Kidney (tissue), 14 donors: ENCODE results near the gene C10orf62. TPM values are rescaled to one million over a fixed set of nuclear protein-coding genes. Genes with fewer than 3 reads are reported as not detected.
"Not testable (repeated sequence)": the region's sequence is repeated elsewhere in the genome, so short reads cannot be mapped to it uniquely, and the experiment has no call there.

ENCODE experiments used
- DNase-seq, 5 donors: peaks; one replicate each; pipeline ENCODE4 v3.0.0-alpha.2; 2013 to 2020
- FAIRE-seq: peaks from 2 replicates; lab custom pipeline; 2012; peaks lifted over from hg19 to GRCh38; lab: Jason Lieb, UNC
- H3K27ac ChIP-seq, 2 donors: one replicate each; pipeline ENCODE4 v1.7.0; 2013; ENCODE audit warnings: low read depth in 2 of 2, low read length in 2 of 2, inconsistent platforms in 1 of 2
- H3K27me3 ChIP-seq: one replicate; pipeline ENCODE4 v1.7.1; 2013; ENCODE audit warnings: low read length, inconsistent platforms; ENCODE audit not compliant: control insufficient read depth, insufficient read depth
- H3K36me3 ChIP-seq, 3 donors: one replicate each; pipeline versions ENCODE4 v1.7.0 to v1.7.1; 2013; ENCODE audit warnings: low read length in 3 of 3, control low read depth in 1 of 3, inconsistent platforms in 1 of 3; ENCODE audit not compliant: insufficient read depth in 3 of 3, control insufficient read depth in 2 of 3
- H3K4me1 ChIP-seq, 3 donors: one replicate each; pipeline versions ENCODE4 v1.7.0 to v1.7.1; 2013; ENCODE audit warnings: low read length in 3 of 3, inconsistent platforms in 1 of 3, low read depth in 1 of 3; ENCODE audit not compliant: control insufficient read depth in 2 of 3, insufficient read depth in 2 of 3
- H3K4me3 ChIP-seq, 3 donors: one replicate each; pipeline versions ENCODE4 v1.7.0 to v1.8.1; 2013; ENCODE audit warnings: low read length in 3 of 3, control low read depth in 1 of 3, inconsistent platforms in 1 of 3
- H3K9ac ChIP-seq, 3 donors: one replicate each; pipeline versions ENCODE4 v1.7.0 to v1.7.1; 2013; ENCODE audit warnings: low read length in 3 of 3, control low read depth in 1 of 3, inconsistent platforms in 1 of 3
- H3K9me3 ChIP-seq, 3 donors: one replicate each; pipeline versions ENCODE4 v1.7.0 to v1.7.1; 2013; ENCODE audit warnings: low read length in 3 of 3, control low read depth in 1 of 3, inconsistent platforms in 1 of 3; ENCODE audit not compliant: control insufficient read depth in 2 of 3, insufficient read depth in 1 of 3
- CTCF ChIP-seq: IDR thresholded peaks from 3 replicates; pipeline ENCODE4 v1.5.1; 2012; ENCODE audit warnings: mild to moderate bottlenecking, moderate library complexity, borderline replicate concordance; ENCODE audit not compliant: insufficient read depth; ENCODE audit errors: extremely low read depth
- intact Hi-C: fragments of 100-400 bp; cut with DNase I; formaldehyde crosslinking; loops from one replicate; pipeline ENCODE4 v1.11.1; 2022
- polyA plus RNA-seq: library from polyadenylated mRNA; stranded (reverse); fragments of 350-450 nt; fragmentation: Illumina TruSeq; extraction: RNeasy Lipid Tissue Mini Kit (QIAGEN cat#74804); gene quantifications from one replicate; pipeline ENCODE4 v1.2.3, GENCODE V29; 2014; ENCODE audit warnings: low read depth, low replicate concordance; ENCODE audit not compliant: insufficient read depth
- total RNA-seq: library from RNA; stranded (reverse); fragmentation: NEBNext Ultra II Directional; extraction: Animal tissue kit (Norgen Biotek cat#: 25700); gene quantifications from one replicate; pipeline ENCODE4 v1.2.1, GENCODE V29; 2021
- donor health status: control.
- donor health status: control.
- donor health status: control.
- donor health status: control.
- donor health status: control.
- donor health status: DM: yes; HTN: yes; CAD: no.
- donor health status: Normal renal cell carcinoma (clear cell type).

The C10orf62 gene
- total and polyA plus RNA-seq, 2 donors from 2014 or later: 0.77 to 1.6 TPM

GRCh38 chr10:97553575-97554031, 35.9 kb upstream of the C10orf62 start:
- intact Hi-C loops: no loop called here
- Histone ChIP-seq H3K36me3 (no peaks in the 10 kb centered on the region), H3K4me1 (peaks cover 0 to 6% (median 4%) of the 10 kb centered on the region in 3 donors), H3K9ac (no peak overlapping the region), H3K9me3 (no peaks in the 10 kb centered on the region), H3K4me3 (no peak overlapping the region), H3K27ac (peak overlapping the region in 1 of 2 donors; percentile 60), H3K27me3 (no peaks in the 10 kb centered on the region)
- TF ChIP-seq CTCF: peak; percentile 82
- FAIRE-seq: no peak
- peak in 4 of 5 donors; percentile 80 to 86 (median 84) for DNase-seq

GRCh38 chr10:97554336-97554735, 35.2 kb upstream of the C10orf62 start:
- H3K9me3 ChIP-seq, H3K27ac ChIP-seq, FAIRE-seq, H3K4me3 ChIP-seq, H3K27me3 ChIP-seq, intact Hi-C loops, H3K4me1 ChIP-seq, H3K36me3 ChIP-seq, H3K9ac ChIP-seq, DNase-seq: not testable (repeated sequence)

- FAIRE-seq, H3K27me3 ChIP-seq, H3K9me3 ChIP-seq, H3K36me3 ChIP-seq, DNase-seq, H3K4me1 ChIP-seq, H3K27ac ChIP-seq, intact Hi-C loops, H3K4me3 ChIP-seq, H3K9ac ChIP-seq: not testable (repeated sequence)
These were observed 34.0 kb upstream of the C10orf62 start for GRCh38 chr10:97555541-97555940.

GRCh38 chr10:97560731-97561381, 28.7 kb upstream of the C10orf62 start:
- peak overlapping the region in 1 of 3 donors; percentile 34 for H3K9ac ChIP-seq
- H3K27ac ChIP-seq: peak overlapping the region; percentile 57 to 59
- FAIRE-seq, H3K27me3 ChIP-seq, H3K9me3 ChIP-seq, intact Hi-C loops, H3K4me1 ChIP-seq, H3K4me3 ChIP-seq, H3K36me3 ChIP-seq: not testable (repeated sequence)
- DNase-seq: peak in 1 of 5 donors; percentile 90

GRCh38 chr10:97561386-97562077, 28.0 kb upstream of the C10orf62 start:
- H3K27me3 ChIP-seq, intact Hi-C loops, H3K4me1 ChIP-seq, H3K4me3 ChIP-seq, FAIRE-seq, H3K9me3 ChIP-seq, H3K9ac ChIP-seq, H3K36me3 ChIP-seq, DNase-seq: not testable (repeated sequence)
- peak overlapping the region; percentile 57 to 59 for H3K27ac ChIP-seq

GRCh38 chr10:97562329-97562728, 27.2 kb upstream of the C10orf62 start:
- H3K36me3 ChIP-seq, H3K27ac ChIP-seq, H3K9me3 ChIP-seq, FAIRE-seq, H3K4me1 ChIP-seq, H3K4me3 ChIP-seq, intact Hi-C loops, H3K9ac ChIP-seq, DNase-seq, H3K27me3 ChIP-seq: not testable (repeated sequence)
